NCI-H82 treated with DMSO at 0.1 percent for 48 hours (cell line): ENCODE measurements around the gene GPR132.
"Not testable (repeated sequence)": the region's sequence is repeated elsewhere in the genome, so short reads cannot be mapped to it uniquely, and the experiment has no call there.

ENCODE experiments used
- DNase-seq: peaks from one replicate; lab custom pipeline; 2025; ENCODE audit not compliant: unreplicated experiment; lab: John Stamatoyannopoulos, UW

The GPR132 gene, protein sequence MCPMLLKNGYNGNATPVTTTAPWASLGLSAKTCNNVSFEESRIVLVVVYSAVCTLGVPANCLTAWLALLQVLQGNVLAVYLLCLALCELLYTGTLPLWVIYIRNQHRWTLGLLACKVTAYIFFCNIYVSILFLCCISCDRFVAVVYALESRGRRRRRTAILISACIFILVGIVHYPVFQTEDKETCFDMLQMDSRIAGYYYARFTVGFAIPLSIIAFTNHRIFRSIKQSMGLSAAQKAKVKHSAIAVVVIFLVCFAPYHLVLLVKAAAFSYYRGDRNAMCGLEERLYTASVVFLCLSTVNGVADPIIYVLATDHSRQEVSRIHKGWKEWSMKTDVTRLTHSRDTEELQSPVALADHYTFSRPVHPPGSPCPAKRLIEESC

DNA sequence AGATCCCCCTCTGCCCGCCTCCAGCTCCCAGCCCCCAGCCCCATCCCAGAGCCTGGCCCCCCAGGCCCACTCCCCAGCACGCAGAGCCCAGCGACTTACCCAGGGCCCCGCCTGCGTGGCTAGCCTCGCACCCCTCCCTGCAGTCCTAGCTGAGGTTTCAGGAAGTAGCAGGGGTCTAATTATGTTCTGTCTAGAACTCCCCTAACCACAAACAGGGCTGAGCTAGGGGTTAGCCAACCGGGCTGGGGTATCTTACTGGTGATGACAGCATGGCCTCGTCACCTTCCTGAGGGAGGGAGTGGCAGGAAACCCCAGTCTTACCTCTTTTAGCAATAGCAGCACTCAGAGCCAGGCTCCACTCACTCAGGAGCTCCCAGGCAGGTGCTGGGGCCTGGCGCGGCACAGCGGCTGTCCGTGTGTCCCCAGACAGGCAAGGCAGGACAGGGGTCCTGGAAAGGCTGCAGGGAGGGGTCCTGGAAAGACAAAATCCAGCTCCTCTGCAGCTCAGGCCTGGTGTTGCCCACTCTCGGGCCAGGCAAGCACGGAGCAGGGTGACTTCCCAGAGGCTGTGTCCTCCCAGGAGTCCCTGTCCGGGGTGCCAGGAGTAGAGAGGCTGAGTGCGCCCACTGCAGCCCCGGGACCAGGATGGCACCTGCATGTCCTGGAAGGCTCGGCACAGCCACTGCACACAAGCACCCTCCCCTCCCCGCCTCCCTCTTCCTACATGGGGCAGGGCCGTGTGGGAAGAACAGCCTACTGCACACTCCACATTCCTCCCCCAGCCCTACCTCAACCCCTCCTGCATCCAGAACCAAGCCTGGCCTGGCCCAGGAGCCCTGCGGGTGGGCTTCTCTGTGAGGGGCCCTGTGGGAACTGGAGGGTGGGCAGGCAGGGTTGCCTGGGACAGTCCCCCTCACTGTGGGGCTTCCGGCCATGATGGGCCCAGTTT lies at the start of gene GPR132:
TSS of gene GPR132 (minus strand) at position 151 of the 949 bp plus-strand sequence. CDS start 10,010 bp downstream, outside the sequence.
- no peak for DNase-seq

DNA sequence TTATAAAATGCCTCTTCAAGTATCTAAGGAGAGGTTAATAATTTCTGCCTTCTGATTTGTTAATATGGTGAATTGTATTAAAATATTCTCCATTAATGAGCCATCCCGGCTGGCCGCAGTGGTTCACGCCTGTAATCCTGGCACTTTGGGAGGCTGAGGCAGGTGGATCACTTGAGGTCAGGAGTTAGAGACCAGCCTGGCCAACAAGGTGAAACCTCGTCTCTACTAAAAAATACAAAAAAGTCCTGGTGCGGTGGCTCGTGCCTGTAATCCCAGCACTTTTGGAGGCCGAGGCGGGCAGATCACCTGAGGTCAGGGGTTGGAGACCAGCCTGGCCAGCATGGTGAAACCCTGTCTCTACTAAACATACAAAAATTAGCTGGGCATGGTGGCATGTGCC lies 44.0 kb upstream of the GPR132 start:
- DNase-seq = not testable (repeated sequence)

DNA sequence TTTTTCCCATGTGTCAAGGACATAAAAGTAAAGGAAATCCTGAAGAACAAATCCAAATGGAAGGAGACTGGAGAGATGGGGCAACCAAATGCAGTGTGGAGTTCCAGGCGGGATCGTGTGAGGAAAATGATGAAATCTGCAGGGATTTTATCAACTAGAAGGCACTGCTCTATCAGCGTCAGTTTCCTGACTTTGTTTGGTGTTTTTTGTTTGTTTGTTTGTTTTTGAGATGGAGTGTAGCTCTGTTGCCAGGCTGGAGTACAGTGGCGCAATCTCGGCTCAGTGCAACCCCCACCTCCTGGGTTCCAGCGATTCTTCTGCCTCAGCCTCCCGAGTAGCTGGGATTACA lies 43.3 kb upstream of the GPR132 start:
- no peak for DNase-seq

DNA sequence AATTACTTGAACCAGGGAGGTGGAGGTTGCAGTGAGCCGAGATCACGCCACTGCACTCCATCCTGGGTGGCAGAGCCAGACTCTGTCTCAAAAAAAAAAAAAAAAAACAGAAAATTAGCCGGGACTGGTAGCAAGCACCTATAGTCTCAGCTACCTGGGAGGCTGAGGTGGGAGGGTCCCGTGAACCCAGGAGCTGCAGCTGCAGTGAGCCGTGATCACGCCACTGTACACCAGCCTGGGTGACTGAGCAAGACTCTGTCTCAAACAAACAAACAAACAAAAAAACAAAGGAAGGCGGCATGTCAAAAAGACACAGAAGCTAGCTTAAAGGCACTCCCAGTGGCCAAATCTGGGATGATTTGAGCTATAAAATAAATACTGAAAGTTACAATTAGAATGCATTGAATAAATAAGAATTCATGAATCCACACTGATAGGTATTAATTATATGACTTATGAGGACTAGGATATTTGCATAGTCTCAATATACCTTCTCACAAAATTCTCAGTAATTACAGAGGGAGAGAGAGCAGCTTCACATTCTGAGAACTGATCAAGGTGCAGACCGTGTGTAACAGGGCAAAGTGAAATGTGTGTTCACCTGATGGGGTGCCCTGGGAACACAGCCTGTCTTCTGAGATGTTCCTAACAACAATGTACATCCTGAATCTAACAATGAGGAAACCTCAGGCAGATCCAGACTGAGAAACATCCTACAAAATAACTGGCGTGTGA lies 42.7 kb upstream of the GPR132 start:
- DNase-seq = no peak

DNA sequence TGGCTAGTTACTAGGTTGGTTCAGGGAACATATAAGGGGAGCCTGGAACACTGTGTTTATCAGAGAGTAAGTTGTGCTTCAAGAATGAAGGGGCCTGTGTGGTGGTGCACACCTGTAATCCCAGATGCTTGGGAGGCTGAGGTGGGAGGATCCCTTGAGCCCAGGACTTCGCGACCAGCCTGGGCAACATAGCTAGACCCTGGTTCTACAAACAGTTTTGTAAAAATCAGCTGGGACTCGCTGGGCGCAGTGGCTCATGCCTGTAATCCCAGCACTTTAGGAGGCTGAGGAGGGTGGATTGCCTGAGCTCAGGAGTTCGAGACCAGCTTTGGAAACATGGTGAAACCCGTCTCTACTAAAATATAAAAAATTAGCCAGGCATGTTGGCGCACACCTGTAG lies 42.1 kb upstream of the GPR132 start:
- no peak for DNase-seq

DNA sequence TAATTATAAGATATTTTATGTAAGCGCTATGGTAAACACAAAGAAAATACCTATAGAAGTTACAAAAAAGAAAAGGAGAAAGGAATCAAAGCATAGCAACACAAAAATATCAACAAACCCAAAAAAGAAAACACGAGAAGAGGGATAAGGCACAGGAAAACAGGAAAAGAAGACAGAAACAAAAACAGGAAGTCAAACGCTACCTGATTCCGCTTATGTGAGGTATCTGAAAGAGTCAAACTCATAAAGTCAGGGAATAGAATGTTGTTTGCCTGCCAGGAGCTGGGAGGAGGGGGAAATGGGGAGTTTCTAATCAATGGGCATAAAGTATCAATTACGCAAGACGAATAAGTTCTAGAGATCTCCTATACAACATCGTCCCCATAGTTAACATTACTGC lies 39.9 kb upstream of the GPR132 start:
- DNase-seq = no peak

DNA sequence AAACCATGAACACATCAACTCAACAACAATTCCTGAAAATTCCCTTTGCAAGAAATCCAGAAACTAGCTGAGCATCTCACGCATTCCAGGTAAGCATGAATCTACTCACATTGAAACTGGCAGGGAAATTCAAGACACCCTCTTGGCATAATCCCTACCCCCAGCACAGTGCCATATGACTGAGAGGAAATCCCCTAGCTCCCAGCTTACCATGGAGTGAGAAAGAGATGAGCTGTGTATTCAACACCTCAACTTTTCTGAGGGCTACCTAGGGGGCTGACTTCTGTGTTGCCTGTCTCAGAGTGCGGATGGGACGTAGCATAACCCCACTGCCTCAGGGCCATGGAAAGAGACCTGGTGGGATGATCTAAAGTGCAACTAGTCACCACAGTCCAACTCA lies 37.7 kb upstream of the GPR132 start:
- no peak for DNase-seq

DNA sequence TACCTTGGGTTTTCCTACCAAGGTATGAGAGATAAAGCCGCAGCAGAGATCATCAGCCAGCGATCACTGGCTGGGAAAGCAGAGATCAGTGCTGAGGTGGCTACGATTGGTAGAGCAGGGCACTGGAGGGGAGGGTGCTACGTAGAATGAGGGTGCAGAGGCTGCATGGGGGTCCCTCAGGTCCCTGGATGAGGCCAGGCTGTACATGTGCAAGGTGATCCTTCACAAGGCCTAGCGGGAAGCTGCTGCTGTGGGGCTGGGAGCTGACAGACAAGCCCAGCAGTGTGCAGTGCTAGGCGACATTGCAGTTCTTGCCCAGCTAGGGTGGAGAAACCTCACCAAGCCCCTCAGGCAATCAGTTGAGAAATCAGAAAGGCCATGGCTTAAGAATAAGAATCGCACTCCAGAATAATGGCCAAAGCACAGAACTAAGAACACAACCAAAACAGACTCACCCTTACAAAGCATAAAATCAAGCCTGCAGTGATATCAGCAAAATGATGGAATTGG lies 37.2 kb upstream of the GPR132 start:
- DNase-seq = no peak

DNA sequence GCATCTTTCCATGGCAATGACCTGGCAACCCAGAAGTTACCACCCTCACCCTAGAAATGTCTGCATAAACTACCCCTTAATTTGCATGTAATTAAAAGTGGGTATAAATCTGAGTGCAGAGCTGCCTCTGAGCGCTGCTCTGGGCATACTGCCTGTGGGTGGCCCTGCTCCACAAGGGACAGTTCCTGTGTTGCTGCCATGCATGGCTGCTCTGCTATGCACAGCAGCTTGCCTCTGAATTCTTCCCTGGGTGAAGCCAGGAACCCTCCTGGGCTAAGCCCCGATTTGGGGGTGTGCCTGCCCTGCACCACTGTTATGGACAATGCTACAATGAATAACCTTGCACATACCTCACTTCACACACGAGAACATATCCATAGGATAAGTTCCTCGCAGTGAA lies 35.7 kb upstream of the GPR132 start:
- DNase-seq = no peak

DNA sequence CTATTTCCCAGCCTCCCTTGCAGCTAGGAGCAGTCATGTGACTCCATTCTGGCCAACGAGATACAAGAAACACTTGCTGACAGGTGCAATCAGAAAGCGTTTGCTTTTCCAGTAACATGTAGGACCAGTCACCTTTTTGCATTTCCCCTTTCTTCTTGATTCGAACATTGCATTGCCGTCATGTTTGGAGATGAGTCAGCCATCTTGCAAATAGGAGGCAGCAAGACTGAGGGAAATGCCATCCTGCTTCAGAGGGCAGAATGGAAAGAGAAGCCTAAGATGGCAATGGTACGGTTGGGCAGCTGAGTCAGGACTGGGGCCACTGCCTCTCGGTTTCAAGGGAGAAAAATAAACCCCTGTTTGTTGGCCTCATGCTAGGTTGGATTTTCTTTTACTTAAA lies 34.5 kb upstream of the GPR132 start:
- DNase-seq = no peak

DNA sequence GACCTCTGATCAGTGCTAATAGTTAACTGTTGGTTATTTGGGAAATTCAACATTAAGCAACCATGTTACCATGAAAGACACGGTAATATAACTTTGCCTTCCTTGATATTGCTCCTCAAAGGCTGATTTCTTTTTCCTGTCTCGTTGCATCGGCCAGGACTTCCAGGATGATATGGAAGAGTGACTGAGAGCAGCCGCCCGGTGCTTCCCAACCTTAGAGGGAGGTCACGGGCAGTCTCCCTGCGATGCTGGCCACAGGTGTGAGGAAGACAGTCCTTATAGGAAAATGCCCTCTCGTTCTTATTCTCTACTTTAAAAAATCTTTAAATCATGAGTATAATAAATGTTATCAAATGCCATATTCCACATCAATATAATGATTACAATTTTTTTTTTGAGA lies 33.1 kb upstream of the GPR132 start:
- DNase-seq = no peak

DNA sequence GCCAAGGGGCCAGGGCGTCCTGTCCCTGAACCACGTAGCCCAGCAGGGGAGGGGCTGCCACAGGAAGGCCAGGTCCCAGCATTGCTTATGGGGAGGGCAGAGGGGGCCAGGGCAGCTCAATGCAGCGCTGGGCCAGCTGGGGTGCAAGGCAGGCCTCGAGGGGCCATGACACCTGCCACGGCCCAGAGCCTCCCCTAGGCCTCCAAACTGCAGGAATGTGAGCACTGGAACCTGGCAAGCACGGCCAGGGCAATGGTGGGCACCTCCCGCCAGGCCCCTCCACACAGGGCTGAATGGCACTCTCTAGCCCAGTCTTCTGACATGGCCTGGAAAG lies 32.5 kb upstream of the GPR132 start:
- no peak for DNase-seq

DNA sequence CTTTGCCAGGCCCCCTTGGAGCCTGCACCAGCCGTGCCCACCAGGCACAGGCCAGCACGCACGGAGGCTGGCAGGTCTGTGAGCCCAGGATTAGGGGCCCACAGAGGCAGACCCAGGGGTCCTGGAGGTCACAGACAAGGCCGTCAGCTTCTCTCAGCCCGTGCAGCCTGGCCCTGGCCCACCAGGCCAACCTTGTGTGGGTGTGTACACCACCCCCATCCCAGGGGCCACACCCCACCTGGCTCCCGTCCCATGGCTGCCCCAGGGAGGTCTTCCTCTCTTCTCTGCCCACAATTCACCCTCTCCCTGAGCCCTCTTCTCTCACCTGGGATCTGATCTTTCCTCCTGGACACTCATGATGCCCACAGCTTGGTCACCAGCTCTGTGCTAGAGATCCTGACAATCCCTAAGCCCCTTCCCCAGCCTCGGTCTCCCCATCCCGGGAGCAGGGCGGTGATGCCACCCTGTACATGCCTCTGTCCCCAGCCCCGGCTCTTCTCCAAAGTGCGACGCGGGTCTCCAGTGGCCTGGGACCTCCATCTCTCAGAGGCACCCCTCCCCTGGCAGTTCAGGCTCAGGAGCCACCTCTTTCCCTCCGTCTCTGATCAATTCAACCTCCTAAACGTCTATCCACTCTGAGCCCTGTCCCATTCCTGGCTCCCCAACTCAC lies 31.1 kb upstream of the GPR132 start:
- no peak for DNase-seq

DNA sequence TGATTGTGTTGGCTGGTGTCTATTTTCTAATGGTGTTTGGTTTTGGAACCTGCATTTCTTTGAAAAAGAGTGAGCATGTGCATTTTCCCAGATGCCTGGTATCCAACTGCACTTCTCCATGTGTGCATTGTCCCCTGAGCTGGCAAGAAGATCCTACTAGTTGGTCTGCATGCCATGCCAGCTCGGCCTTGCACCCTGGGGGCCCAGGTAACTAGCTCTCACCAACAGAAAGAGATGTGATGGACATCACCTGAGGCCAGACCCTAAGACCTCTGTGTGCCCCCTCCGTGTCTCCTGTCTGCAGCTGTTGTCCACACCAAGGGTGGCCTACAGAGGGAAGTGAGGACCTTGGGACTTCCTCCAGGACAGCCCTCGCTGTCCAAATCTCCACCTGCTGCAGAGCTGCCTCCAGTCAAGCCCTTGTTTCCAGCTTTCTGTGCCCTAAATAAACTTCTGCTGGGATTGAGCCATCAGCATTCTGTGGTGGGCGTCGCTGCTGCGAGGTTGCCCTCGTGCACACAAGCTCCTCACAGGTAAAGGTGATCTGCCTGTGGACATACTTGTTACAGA lies 30.1 kb upstream of the GPR132 start:
- DNase-seq = no peak

DNA sequence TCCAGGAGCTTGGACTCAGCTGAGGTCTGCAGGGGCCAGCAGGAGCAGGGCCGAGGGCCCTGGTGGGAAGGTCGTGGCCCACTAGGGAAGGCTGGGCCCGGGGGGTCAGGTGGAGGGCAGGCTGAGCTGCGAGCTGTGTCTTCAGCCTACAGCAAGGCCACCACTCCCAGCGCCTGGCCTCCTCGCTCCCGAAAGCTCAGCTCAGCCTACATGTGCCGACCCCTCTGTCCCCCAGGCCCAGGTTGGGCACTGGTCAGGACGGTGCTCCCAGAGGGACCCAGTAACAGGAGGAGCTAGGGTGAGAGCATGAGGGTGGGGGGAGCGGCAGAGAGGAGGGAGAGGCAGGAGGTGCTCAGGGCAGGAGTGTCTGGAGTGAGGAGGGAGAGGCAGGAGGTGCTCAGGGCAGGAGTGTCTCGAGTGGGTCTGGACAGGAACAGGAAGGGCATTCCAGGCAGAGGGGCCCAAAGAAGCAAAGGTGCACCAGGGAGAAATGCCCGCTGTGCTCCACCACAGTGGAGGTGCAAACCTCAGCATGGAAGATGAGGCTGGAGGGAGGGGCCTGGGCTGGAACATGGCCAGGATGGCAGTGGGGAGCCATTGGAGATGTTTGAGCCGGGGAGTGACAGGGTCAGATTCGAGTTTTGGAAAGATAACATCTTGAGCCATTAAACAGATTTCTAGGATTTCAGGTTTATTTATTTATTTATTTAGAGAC lies 29.1 kb upstream of the GPR132 start:
- DNase-seq = no peak

DNA sequence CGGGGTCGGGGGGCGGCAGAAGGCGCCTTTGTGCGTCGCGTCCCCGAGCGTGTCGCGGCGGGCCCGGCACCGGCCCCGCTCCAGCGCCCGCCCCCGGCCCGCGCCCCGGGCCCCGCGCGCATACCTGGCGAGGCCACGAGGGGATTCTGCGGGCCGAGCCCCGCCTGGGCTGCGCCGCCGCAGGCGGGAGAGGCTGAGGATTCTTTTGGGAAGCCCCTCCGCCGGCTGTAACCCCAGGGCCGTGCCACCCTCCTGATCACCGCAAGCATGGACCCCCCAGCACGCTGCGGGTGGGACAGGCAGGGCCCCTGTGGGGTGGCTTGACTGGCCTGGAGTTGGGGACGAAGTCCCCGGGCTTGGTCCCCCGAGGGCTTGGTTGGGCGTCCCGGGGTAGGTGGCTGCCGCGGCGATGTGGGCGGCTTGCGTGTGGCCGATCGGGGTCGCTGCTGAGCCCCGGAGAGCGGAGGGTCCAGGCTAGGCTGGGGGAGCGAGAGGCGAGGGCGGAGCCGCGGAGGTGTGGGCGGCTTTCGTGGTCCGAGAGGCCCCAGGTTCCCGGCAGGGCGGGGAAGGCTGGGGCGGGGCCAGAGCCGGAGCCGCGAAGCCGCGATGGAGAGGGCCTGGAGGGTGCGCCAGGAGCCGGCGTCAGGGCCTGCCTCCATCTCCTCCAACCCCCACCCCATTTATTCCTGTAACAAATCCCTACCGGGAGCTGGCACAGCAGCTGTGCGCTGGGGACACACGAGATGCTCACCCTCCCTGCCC lies 28.4 kb upstream of the GPR132 start:
- DNase-seq = peak; percentile 23

DNA sequence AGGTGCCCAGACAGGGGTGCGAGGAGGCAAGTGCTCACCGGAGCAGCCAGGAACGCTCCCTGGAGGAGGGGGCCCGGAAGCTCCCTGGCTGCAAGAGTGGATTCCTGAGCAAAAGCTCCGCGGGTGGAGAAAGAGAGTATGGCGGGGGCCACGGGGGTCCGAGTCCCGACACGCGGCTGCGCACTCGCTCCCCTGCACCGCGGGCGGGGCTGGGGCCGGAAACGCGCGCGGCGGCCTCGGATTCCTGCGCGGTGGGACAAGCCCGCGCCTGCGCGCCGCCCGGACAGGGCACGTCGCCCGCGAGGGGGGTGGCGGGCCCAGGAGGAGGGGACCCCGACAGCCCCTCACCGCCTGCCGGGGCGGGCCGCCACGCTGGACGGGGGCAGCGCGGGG lies 27.8 kb upstream of the GPR132 start:
- DNase-seq = no peak

DNA sequence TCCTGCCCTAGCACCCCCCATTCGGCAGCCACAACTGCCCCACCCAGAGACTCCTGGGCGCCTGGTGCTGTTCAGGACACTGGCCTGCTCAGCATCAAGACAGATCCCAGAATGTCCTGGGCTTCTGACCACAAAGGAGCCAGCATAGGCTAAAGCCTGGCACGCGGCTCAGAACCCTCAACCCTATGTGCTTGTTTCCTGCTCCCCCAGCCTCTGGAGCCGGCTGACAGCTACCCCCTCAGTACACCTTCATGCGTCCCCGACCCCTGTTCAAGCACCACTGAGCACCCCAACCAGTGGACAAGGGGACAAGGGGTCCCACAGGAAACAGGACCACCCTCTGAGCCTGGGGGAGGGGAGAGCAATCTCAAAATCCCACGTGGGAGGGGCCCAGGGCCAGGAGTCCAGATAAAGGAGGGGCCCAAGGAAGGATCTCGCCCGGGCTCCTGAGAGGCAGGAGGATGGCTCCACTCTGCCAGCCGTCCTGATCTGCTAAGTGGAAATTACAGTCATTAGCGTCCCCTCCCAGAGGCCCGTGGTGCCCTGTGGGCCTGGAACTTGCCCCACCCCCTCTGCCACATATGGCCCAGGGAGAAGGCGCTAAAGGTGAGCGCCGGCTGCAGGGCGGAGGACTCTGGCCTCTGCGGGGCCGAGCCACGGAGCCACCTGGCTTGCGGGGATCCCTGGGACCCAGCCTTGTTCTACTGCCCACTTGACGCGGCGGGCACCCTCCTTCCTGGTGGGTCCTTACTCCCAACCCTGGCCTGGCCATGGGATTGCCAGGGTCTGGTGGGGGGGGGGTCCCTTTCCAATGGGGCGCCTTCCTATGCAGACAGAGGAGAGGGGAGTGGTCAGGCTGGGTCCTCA lies 27.2 kb upstream of the GPR132 start:
- DNase-seq = no peak
